IMR-90 (cell line): ENCODE results near the gene MMP14. TPM values are rescaled to one million over a fixed set of nuclear protein-coding genes. Genes with fewer than 3 reads are reported as not detected.

Experiments
- BHLHE40 ChIP-seq: fragments of 150-350 bp; IDR thresholded peaks from 2 replicates; pipeline ENCODE4 v1.6.1; 2016; ENCODE audit warnings: mild to moderate bottlenecking, low read depth, low read length
- CHD1 ChIP-seq: IDR thresholded peaks from 2 replicates; pipeline ENCODE4 v1.6.1; 2012; ENCODE audit warnings: low read depth, low read length, improper control_type of control experiment
- CTCF ChIP-seq: conservative IDR thresholded peaks from 2 replicates; pipeline ENCODE4 v1.5.1; 2012; ENCODE audit warnings: mild to moderate bottlenecking, low read depth, low read length, improper control_type of control experiment
- FOS ChIP-seq: fragments of 150-350 bp; IDR thresholded peaks from 2 replicates; pipeline ENCODE4 v1.6.1; 2016; ENCODE audit warnings: low read depth, low read length
- MXI1 ChIP-seq: IDR thresholded peaks from 2 replicates; pipeline ENCODE4 v1.6.1; 2012; ENCODE audit warnings: low read depth, mild to moderate bottlenecking, low read length, moderate library complexity, borderline replicate concordance
- RCOR1 ChIP-seq: IDR thresholded peaks from 2 replicates; pipeline ENCODE4 v1.6.1; 2012; ENCODE audit warnings: mild to moderate bottlenecking, low read length, improper control_type of control experiment; ENCODE audit not compliant: insufficient replicate concordance
- RFX5 ChIP-seq: IDR thresholded peaks from 2 replicates; pipeline ENCODE4 v1.8.0; 2012; ENCODE audit warnings: low read depth, mild to moderate bottlenecking, low read length, moderate library complexity
- polyA plus RNA-seq, 3 experiments: library from polyadenylated mRNA; depleted of rRNA; stranded (reverse); fragments of >200 nt; gene quantifications; 2 replicates each; pipeline ENCODE4 v1.2.3, GENCODE V29; 2012; ENCODE audit warnings: low replicate concordance in 1 of 3
- total RNA-seq: library from RNA; depleted of rRNA; stranded (reverse); fragments of >200 nt; gene quantifications from 2 replicates; pipeline ENCODE4 v1.2.3, GENCODE V29; 2012

MMP14 gene
- total and polyA plus RNA-seq, 2 of the 4 experiments (the other 2 are of a cell fraction) = 156 to 315 TPM

- TF ChIP-seq CTCF = no peak
- no peak for TF ChIP-seq CHD1
- no peak for TF ChIP-seq RFX5
- TF ChIP-seq MXI1 = no peak
- no peak for TF ChIP-seq RCOR1
- no peak for TF ChIP-seq FOS
- TF ChIP-seq BHLHE40 = no peak
Observed at GRCh38 chr14:22846811-22847307, 10.5 kb downstream of the MMP14 start (continued).
